ENCODE data around the gene GMCL2.

DNA sequence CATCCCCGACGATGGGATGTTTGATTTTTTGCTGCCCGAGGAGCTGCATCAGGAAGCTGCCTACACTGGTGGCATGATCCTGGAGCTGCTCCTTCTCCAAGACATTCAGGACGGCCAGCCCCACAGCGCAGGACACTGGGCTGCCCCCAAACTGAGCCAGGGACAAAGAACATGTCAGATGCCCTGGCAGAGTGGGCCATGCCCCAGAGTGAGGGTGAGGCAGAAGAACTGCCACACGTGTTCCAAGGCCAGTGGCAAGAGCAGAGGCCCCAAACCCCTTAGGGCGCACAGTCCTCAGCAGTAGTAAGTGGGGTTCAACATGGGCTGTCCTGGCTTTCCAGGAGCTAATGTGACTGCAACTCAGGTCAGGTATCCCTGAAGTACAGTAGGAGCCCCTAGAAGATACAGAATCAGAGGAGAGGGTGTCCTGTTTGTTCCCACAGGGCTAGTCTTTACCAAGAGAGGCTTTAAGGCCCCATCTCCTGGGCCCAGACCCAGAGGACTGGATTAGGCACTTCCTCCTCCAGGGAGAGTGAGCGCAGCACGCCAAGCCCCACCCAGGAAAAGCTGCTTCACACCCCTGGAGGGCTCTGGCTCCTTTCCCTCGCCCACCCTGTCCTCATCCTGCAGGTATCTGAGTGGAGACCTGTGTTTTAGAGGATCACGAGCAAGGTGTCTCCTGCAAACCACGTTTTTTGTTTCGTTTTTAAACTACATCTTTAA, 28.3 kb upstream of the GMCL2 start:
- TF ChIP-seq CTCF (conservative IDR thresholded peaks at IDR 0.05 in 1 of 2, IDR thresholded peaks at IDR 0.05 in 1 of 2; ENCODE audit: extremely low read depth in 1 of 2, insufficient read depth in 1 of 2, low read depth in 1 of 2, low read length in 2 of 2) (no peak), EZH2 (IDR thresholded peaks at IDR 0.05; ENCODE audit: borderline replicate concordance, low read length) (no peak)

All from mammary epithelial cell (primary cell).